HepG2 (cell line): Measurements from ENCODE around the gene TMPRSS7. TPM values are rescaled to one million over a fixed set of nuclear protein-coding genes. Genes with fewer than 3 reads are reported as not detected.

Experiments used
- ATAC-seq: fragments of 200-7000 bp; cut with Tn5 transposase; 3 replicates; pipeline ENCODE4 v1.9.1; 2020; ENCODE audit warnings: mild to moderate bottlenecking, moderate library complexity
- BruUV-seq: library from RNA; stranded (reverse); fragments of 400-500 nt; replicated peaks from 2 replicates; lab custom pipeline; 2021; lab: Mats Ljungman, UMichigan
- CTCF ChIA-PET: fragments of 300-600 bp; formaldehyde crosslinking; extraction: SDS; loops from one replicate; lab custom pipeline; 2021; ENCODE audit warnings: low total read pairs, inconsistent platforms, low intra/inter-chr PET ratio; lab: Yijun Ruan, JAX
- POLR2A ChIA-PET: fragments of 350-600 bp; sonication (Branson Sonifier 250); formaldehyde crosslinking; loops from one replicate; lab custom pipeline; 2020; ENCODE audit warnings: antibody characterized with exemption, inconsistent platforms; lab: Yijun Ruan, JAX
- DNase-seq: peaks from one replicate; pipeline ENCODE4 v3.0.0-alpha.2; 2015; ENCODE audit warnings: low spot score
- FAIRE-seq: peaks from 3 replicates; lab custom pipeline; 2011; peaks lifted over from hg19 to GRCh38; lab: Jason Lieb, UNC
- H2AFZ ChIP-seq: one replicate; pipeline ENCODE4 v1.6.1; 2011; ENCODE audit warnings: low read length, inconsistent platforms
- H3K27ac ChIP-seq: fragments of 300-600 bp; 3 replicates; pipeline ENCODE4 v1.8.0; 2011; ENCODE audit warnings: mixed run types, mild to moderate bottlenecking, mixed read lengths, low read length, inconsistent platforms; ENCODE audit not compliant: insufficient read depth; ENCODE audit errors: extremely low read length
- H3K27me3 ChIP-seq, 2 experiments: fragments of 200-600 bp in 1 of 2; 2 replicates in 1 of 2; 3 replicates in 1 of 2; pipeline versions ENCODE4 v1.6.0 to v1.8.0; 2011; ENCODE audit warnings: low read length in 2 of 2, mild to moderate bottlenecking in 2 of 2, moderate library complexity in 2 of 2, inconsistent platforms in 1 of 2; ENCODE audit not compliant: insufficient read depth in 2 of 2, control insufficient read depth in 1 of 2
- H3K36me3 ChIP-seq, 2 experiments: fragments of 200-600 bp in 1 of 2; replicated peaks in 1 of 2; 2 replicates in 1 of 2; 3 replicates in 1 of 2; pipeline versions ENCODE4 v1.5.1 to v1.8.0; 2011; ENCODE audit warnings: low read length in 2 of 2, inconsistent platforms in 1 of 2; ENCODE audit not compliant: insufficient read depth in 2 of 2, control insufficient read depth in 1 of 2
- H3K4me1 ChIP-seq: 2 replicates; pipeline ENCODE4 v1.5.1; 2012; ENCODE audit warnings: low read length, inconsistent platforms; ENCODE audit not compliant: insufficient read depth
- H3K4me2 ChIP-seq: 2 replicates; pipeline ENCODE4 v1.6.0; 2011; ENCODE audit warnings: low read depth, low read length, inconsistent platforms
- H3K4me3 ChIP-seq, 3 experiments: fragments of 200-600 bp in 1 of 3; sonication (generic), shearing (Covaris generic) in 1 of 3; replicated peaks in 1 of 3; 2 replicates each; pipeline ENCODE4 v1.5.1; 2011 to 2016; ENCODE audit warnings: low read length in 3 of 3, inconsistent platforms in 2 of 3, low read depth in 2 of 3, mild to moderate bottlenecking in 2 of 3, control low read depth in 1 of 3, mixed read lengths in 1 of 3; ENCODE audit not compliant: insufficient read depth in 1 of 3
- H3K79me2 ChIP-seq: one replicate; pipeline ENCODE4 v1.6.1; 2011; ENCODE audit warnings: low read length, inconsistent platforms; ENCODE audit not compliant: insufficient read depth
- H3K9ac ChIP-seq: 2 replicates; pipeline ENCODE4 v1.6.0; 2011; ENCODE audit warnings: mild to moderate bottlenecking, low read depth, low read length, inconsistent platforms; ENCODE audit not compliant: insufficient read depth
- H3K9me3 ChIP-seq: 2 replicates; pipeline ENCODE4 v1.5.1; 2012; ENCODE audit warnings: mild to moderate bottlenecking, low read length
- H4K20me1 ChIP-seq: 2 replicates; pipeline ENCODE4 v1.6.0; 2011; ENCODE audit warnings: inconsistent platforms, mild to moderate bottlenecking, low read length, moderate library complexity; ENCODE audit not compliant: insufficient read depth
- MAFF ChIP-seq: IDR thresholded peaks from 2 replicates; pipeline ENCODE4 v1.6.1; 2011; ENCODE audit warnings: low read depth, low read length, improper control_type of control experiment
- MAFK ChIP-seq, 2 experiments: IDR thresholded peaks in 1 of 2; conservative IDR thresholded peaks in 1 of 2; 2 replicates each; pipeline ENCODE4 v1.6.1; 2011; ENCODE audit warnings: improper control_type of control experiment in 2 of 2, low read length in 2 of 2
- NCOA5 ChIP-seq: sonication (generic); formaldehyde crosslinking; IDR thresholded peaks from 2 replicates; pipeline ENCODE4 v1.4.0; 2020; ENCODE audit warnings: missing genetic modification reagents
- PAX8 ChIP-seq: sonication (generic); formaldehyde crosslinking; IDR thresholded peaks from 2 replicates; pipeline ENCODE4 v1.8.0; 2022; ENCODE audit warnings: mild to moderate bottlenecking, missing genetic modification reagents, borderline replicate concordance
- RARG ChIP-seq: sonication (generic); formaldehyde crosslinking; IDR thresholded peaks from 2 replicates; pipeline ENCODE4 v1.4.0; 2020; ENCODE audit warnings: low read depth, mild to moderate bottlenecking, missing genetic modification reagents
- SIX1 ChIP-seq: sonication (generic); formaldehyde crosslinking; IDR thresholded peaks from 2 replicates; pipeline ENCODE4 v1.4.0; 2020; ENCODE audit warnings: missing genetic modification reagents, borderline replicate concordance
- SIX4 ChIP-seq: sonication (generic); formaldehyde crosslinking; IDR thresholded peaks from 2 replicates; pipeline ENCODE4 v1.4.0; 2020; ENCODE audit warnings: missing genetic modification reagents
- SMARCC2 ChIP-seq: fragments of 450-650 bp; IDR thresholded peaks from 2 replicates; pipeline ENCODE4 v1.6.1; 2017; ENCODE audit warnings: antibody characterized with exemption, mild to moderate bottlenecking
- ZFP82 ChIP-seq: sonication (generic); formaldehyde crosslinking; IDR thresholded peaks from 2 replicates; pipeline ENCODE4 v1.5.1; 2020; ENCODE audit warnings: mild to moderate bottlenecking, missing genetic modification reagents, borderline replicate concordance
- ZNF367 ChIP-seq: sonication (generic); formaldehyde crosslinking; IDR thresholded peaks from 2 replicates; pipeline ENCODE4 v1.4.0; 2020; ENCODE audit warnings: missing genetic modification reagents, borderline replicate concordance
- WGBS: methylation state at CpG from one replicate; pipeline ENCODE4 v1.1.6; 2017; ENCODE audit warnings: low lambda C conversion rate; 5-methylcytosine and 5-hydroxymethylcytosine counted together
- in situ Hi-C: cut with HindIII; loops from 2 replicates; pipeline ENCODE4 v1.10.0; 2017; ENCODE audit warnings: low pct_unique_long_range_greater_than_20kb; ENCODE audit not compliant: extremely low pct_ligation_motif_present
- intact Hi-C: fragments of 100-400 bp; cut with micrococcal nuclease; formaldehyde crosslinking; loops from one replicate; pipeline ENCODE4 v1.10.0; 2022; ENCODE audit not compliant: unreplicated experiment
- polyA plus RNA-seq, 8 experiments: library from polyadenylated mRNA; depleted of rRNA in 3 of 8; stranded (reverse) in 7 of 8; unstranded in 1 of 8; fragments of >200 nt; fragmentation: Illumina TruSeq in 4 of 8; extraction: Trizol in 4 of 8; gene quantifications; 2 replicates each; pipeline versions ENCODE4 v1.2.1 to v1.2.3, GENCODE V29; 2011 to 2016; ENCODE audit warnings: low read depth in 4 of 8, missing spikeins in 1 of 8, mixed read lengths in 1 of 8; ENCODE audit not compliant: insufficient read depth in 1 of 8
- total RNA-seq, 5 experiments: library from RNA; depleted of rRNA; stranded (reverse); fragments of >200 nt; fragmentation: Illumina TruSeq; extraction: Trizol; gene quantifications; 2 replicates each; pipeline ENCODE4 v1.2.3, GENCODE V29; 2016; ENCODE audit warnings: low read depth in 1 of 5
- TF ChIP-seq, protein P1 (sequence below): IDR thresholded peaks from 2 replicates; pipeline ENCODE4 v1.6.1; 2016

The TMPRSS7 gene
- total and polyA plus RNA-seq, 2 of the 13 experiments (the other 11 are each of a cell fraction or from before 2014, with no cell fraction given): not detected

GRCh38 chr3:112104774-112105173 lies 70.2 kb downstream of the TMPRSS7 start:
- ATAC-seq (no peak), FAIRE-seq (no peak), DNase-seq (no peak)
- Histone ChIP-seq H2AFZ (no peak overlapping the region), H3K79me2 (no peaks in the 10 kb centered on the region), H3K4me3 (no peak overlapping the region), H3K27me3 (no peaks in the 10 kb centered on the region; a peak in 1 of 5 replicates), H3K4me1 (peaks cover 9% of the 10 kb centered on the region), H3K4me2 (no peak overlapping the region), H3K9ac (no peak overlapping the region), H3K9me3 (no peaks in the 10 kb centered on the region), H4K20me1 (no peaks in the 10 kb centered on the region), H3K36me3 (no peaks in the 10 kb centered on the region), H3K27ac (no peak overlapping the region)
- POLR2A ChIA-PET: no interaction called here
- CTCF ChIA-PET: no interaction called here
- 35% methylated on average over 2 of the region's 2 CpGs for WGBS
- in situ Hi-C loops: no loop called here
- no TSS peak for BruUV-seq
- intact Hi-C loops: no loop called here
- TF ChIP-seq MAFF (peak; percentile 82), ZFP82 (CRISPR knock-in tag) (no peak), ZNF367 (CRISPR knock-in tag) (no peak), NCOA5 (CRISPR knock-in tag) (no peak), PAX8 (CRISPR knock-in tag) (no peak), RARG (CRISPR knock-in tag) (no peak), MAFK (conservative IDR thresholded peaks at IDR 0.05 in 1 of 2, IDR thresholded peaks at IDR 0.05 in 1 of 2; ENCODE audit: low read length in 2 of 2) (peak; percentile 79 to 90)
- TF ChIP-seq, protein P1, sequence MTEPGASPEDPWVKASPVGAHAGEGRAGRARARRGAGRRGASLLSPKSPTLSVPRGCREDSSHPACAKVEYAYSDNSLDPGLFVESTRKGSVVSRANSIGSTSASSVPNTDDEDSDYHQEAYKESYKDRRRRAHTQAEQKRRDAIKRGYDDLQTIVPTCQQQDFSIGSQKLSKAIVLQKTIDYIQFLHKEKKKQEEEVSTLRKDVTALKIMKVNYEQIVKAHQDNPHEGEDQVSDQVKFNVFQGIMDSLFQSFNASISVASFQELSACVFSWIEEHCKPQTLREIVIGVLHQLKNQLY (CRISPR knock-in tag): no peak

- H3K27ac ChIP-seq: no peak overlapping the region
- no peaks in the 10 kb centered on the region; a peak in 1 of 5 replicates for H3K27me3 ChIP-seq
- H4K20me1 ChIP-seq: no peaks in the 10 kb centered on the region
- H3K79me2 ChIP-seq: no peaks in the 10 kb centered on the region
- H3K4me2 ChIP-seq: no peak overlapping the region
- CTCF ChIA-PET: no interaction called here
- FAIRE-seq (no peak), DNase-seq (peak; percentile 7), ATAC-seq (peak; percentile 63)
- 10% methylated on average over 5 of the region's 5 CpGs for WGBS
- no peak overlapping the region for H3K4me3 ChIP-seq
- H3K36me3 ChIP-seq: no peaks in the 10 kb centered on the region
- BruUV-seq: no TSS peak
- intact Hi-C loops (no loop called here), in situ Hi-C loops (no loop called here)
- no peak overlapping the region for H2AFZ ChIP-seq
- H3K9me3 ChIP-seq: no peaks in the 10 kb centered on the region
- POLR2A ChIA-PET: no interaction called here
- peaks cover 9% of the 10 kb centered on the region for H3K4me1 ChIP-seq
- no peak overlapping the region for H3K9ac ChIP-seq
- TF ChIP-seq SMARCC2: no peak
- peak; percentile 76; the same call in 1 of the 2 replicates for TF ChIP-seq SIX1
- peak; percentile 81 for TF ChIP-seq SIX4 (CRISPR knock-in tag)
These were observed 74.8 kb downstream of the TMPRSS7 start for GRCh38 chr3:112109322-112109721.
